Kidney capillary endothelial cell (primary cell): ENCODE data around the gene ST6GALNAC3.

Experiments used
- DNase-seq: peaks from one replicate; pipeline ENCODE4 v3.0.0-alpha.2; 2018; ENCODE audit warnings: low spot score

The ST6GALNAC3 gene

GRCh38 chr1:76507376-76507775, 432.8 kb downstream of the ST6GALNAC3 start:
- no peak for DNase-seq

- DNase-seq, result no peak
Measured at GRCh38 chr1:76508871-76509270, 434.3 kb downstream of the ST6GALNAC3 start.

DNA sequence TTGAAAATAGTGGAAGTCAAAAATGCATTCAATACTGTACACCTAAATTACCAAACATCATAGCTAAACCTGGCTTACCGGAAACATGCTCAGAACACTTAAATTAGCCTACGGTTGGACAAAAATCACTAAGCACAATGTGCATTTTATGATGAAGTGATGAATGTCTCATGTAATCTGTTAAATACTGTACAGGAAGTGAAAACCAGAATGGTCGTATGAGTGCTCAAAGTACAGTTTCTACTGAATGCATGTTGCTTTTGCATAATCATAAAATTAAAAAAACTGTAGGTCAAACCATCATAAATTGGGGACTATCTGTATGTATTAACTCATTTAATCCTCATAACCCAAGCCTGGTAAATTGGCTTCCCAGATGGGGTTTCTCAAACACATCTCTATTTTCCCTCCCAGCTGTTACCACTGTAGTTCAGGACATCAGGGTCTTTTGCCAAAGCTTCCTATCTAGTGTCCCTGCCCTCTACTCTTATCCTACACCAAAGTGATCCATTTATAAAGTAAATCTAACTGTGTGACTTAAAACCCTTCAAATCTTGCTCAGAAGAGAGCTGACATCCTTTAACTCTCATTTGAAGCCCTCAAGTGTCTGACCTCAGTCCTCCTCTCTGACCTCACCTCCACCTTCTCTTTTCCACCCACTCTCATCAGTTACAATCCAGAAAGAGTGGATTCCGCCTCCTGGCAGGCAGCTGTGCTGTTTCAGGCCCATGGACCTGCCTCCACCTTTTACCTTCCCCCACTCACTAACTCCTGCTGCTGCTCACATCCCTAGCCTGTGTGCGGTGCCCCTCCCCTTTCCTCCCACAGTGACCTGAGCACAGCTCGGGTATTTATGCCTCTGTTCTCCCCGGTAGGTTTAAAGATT, 436.4 kb downstream of the ST6GALNAC3 start:
- no peak for DNase-seq

- no peak for DNase-seq
Measured at GRCh38 chr1:76511558-76512179, 437.1 kb downstream of the ST6GALNAC3 start.

GRCh38 chr1:76530953-76531352, 456.4 kb downstream of the ST6GALNAC3 start:
- DNase-seq, result no peak

DNA sequence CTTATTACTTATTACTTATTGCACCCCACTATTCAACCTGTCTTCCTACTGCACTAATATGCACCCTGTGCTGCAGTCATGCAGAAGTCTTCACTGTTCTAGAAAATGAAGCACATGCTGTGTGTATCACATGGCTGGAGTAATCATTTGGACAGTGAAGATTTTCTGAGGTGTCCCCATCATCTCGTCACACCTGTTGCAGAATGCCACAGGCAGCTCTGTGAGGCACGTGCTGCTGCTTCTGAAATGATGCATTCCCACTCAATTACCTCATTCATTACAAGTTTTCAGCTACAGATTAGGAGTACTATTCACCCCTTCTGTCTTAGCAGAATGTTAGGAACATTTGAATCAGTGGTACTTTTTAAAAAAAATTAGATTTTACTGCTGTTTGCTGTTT, 467.1 kb downstream of the ST6GALNAC3 start:
- no peak for DNase-seq

DNA sequence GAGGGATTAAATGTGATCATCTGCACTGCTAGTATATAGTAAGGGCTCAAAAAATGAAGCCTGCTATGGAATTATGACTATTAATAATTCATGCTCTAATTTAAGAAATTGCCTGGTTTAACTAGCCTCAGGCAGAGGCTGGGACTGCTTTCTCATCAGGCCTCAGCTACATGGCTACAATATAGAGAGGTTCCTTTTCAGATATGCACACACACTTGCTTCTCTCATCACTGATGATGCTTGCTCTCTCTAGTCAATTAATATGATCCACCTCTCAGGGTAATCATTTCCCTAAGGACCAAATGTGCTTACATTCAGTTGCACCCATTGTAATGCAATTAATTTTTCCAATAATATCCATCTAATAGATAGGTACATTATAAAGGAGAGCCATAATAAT, 467.8 kb downstream of the ST6GALNAC3 start:
- no peak for DNase-seq

GRCh38 chr1:76543495-76543894, 468.9 kb downstream of the ST6GALNAC3 start:
- DNase-seq, result no peak

- no peak for DNase-seq
Measured at GRCh38 chr1:76546354-76546933, 471.9 kb downstream of the ST6GALNAC3 start.

- DNase-seq, result no peak
Measured at GRCh38 chr1:76547916-76548315, 473.4 kb downstream of the ST6GALNAC3 start.

- DNase-seq, result no peak
Measured at GRCh38 chr1:76548513-76549100, 474.1 kb downstream of the ST6GALNAC3 start.

GRCh38 chr1:76554283-76554682, 479.7 kb downstream of the ST6GALNAC3 start:
- no peak for DNase-seq

- DNase-seq, result no peak
Measured at GRCh38 chr1:76562292-76562691, 487.7 kb downstream of the ST6GALNAC3 start.

GRCh38 chr1:76568573-76569238, 494.2 kb downstream of the ST6GALNAC3 start:
- DNase-seq, result no peak

DNA sequence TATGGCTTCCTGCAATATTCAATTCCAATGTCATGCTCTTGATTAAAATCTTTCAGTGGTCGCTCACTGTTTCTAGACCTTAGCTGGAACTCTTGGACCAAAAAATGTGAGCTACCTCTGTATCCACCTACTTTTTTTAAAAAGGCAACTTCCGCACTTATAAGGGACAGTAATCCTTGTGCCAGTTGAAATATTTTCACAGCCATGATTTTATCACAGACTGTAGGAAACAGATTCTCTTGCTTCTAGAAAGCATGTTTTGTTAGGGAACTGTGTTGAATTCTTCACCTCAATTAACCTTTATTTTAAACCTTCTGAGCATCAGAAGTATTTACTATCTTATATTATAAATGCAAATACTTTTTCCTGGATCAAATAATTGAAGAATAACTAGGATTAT, 496.7 kb downstream of the ST6GALNAC3 start:
- DNase-seq, result no peak

GRCh38 chr1:76572229-76572628, 497.7 kb downstream of the ST6GALNAC3 start:
- no peak for DNase-seq

GRCh38 chr1:76576876-76577524, 502.5 kb downstream of the ST6GALNAC3 start:
- no peak for DNase-seq

GRCh38 chr1:76577525-76578185, 503.1 kb downstream of the ST6GALNAC3 start:
- DNase-seq, result no peak

DNA sequence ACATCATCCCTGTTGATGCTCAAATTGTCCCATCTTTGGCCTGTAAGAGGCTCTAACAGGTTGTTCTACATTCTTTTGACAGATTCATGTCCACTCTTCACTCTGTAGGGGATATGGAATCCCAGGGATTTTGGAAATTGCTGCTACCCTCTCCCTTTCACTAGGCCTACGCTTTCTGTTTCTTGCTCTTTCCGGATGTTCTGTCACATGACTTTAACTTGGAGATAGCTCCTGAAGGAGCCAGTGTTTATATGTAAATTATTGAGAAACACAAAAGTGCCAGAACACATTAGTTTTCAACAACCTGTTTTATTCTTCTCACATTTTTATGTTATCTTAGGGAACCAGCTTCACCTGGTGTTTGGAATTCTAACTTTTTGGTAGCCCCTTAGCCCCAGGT, 505.7 kb downstream of the ST6GALNAC3 start:
- DNase-seq, result no peak

DNA sequence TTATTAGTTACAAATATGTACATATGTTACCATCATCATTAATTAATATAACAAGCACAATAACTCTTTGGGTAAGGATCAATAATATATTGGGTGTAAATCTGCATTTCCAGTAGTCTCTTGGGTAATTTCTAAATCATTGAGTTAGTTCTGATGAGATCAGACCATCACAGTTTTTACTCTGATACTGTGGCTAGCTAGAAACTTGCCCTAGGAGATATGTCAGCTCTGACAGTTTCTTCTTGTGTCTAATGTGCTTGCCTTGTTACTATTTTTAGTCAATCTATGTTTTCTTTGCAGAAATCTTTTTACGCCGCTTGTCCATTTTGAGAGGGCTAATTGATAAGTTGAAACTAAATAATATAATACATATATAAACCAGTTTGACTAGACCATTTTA, 507.2 kb downstream of the ST6GALNAC3 start:
- DNase-seq, result no peak

DNA sequence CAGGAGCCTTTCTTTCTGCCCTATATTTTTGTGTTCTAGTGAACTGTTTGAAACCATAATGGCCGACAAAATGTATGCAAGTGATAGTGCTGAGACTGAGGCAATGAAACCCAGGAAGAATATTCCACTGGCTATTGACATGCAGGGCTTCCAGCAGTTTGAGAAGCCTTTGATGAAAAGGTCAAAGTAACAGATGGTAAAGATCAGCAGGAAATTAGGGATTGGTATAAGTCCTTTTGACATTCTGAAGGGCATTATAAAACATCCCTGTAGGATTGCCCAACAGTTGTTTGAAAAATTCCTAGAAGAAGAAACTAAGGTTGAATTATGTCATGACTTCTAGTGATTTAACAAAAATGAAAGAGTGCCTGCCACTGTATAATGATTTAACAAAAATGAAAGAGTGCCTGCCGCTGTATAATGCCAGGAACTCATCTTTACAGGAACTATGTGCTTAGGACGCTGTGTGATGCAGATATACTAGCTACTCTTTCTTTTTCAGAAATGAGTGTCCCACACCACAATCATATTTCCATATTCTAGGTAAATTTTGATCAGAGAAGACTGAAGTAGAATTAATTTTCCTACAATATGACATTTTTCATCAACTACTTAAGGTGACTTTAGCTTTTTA, 508.8 kb downstream of the ST6GALNAC3 start:
- no peak for DNase-seq
